PC-3 (cell line): ENCODE measurements around the gene DDX42.

Source experiments
- EZH2 ChIP-seq: fragments of 300-600 bp; sonication (generic); IDR thresholded peaks from one replicate; pipeline ENCODE4 v1.6.1; 2017; ENCODE audit warnings: antibody characterized with exemption, mild to moderate bottlenecking, low read length; ENCODE audit not compliant: unreplicated experiment
- TF ChIP-seq, protein P1 (sequence below): fragments of 300-600 bp; sonication (generic); conservative IDR thresholded peaks from 2 replicates; pipeline ENCODE4 v1.5.1; 2017; ENCODE audit warnings: antibody characterized with exemption, low read depth, mild to moderate bottlenecking, low read length

DNA sequence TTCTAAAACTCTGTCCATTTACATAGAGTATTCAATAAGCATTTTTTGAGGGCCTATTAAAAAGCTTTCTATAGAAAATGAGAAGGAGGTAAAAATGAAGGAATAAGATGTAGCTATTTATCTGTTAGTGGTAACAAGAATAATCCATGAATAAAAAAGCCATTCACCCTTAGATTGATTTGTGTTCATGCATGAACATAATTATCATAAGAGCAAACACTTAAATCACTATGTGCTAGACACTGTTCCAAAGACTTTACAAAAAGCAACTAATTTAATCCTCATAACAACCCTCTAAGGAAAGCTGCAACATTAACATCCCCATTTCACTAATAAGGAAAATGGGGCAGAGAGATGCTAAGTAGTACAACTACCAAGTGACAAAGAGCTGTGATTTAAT lies 7.2 kb upstream of the DDX42 start:
- TF ChIP-seq, protein P1, sequence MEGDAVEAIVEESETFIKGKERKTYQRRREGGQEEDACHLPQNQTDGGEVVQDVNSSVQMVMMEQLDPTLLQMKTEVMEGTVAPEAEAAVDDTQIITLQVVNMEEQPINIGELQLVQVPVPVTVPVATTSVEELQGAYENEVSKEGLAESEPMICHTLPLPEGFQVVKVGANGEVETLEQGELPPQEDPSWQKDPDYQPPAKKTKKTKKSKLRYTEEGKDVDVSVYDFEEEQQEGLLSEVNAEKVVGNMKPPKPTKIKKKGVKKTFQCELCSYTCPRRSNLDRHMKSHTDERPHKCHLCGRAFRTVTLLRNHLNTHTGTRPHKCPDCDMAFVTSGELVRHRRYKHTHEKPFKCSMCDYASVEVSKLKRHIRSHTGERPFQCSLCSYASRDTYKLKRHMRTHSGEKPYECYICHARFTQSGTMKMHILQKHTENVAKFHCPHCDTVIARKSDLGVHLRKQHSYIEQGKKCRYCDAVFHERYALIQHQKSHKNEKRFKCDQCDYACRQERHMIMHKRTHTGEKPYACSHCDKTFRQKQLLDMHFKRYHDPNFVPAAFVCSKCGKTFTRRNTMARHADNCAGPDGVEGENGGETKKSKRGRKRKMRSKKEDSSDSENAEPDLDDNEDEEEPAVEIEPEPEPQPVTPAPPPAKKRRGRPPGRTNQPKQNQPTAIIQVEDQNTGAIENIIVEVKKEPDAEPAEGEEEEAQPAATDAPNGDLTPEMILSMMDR: no peak
- no peak for TF ChIP-seq EZH2
